HG03520 (cell line): ENCODE results near the gene PARVA.
"Not testable (repeated sequence)": the region's sequence is repeated elsewhere in the genome, so short reads cannot be mapped to it uniquely, and the experiment has no call there.

Experiments used
- ATAC-seq: cut with Tn5 transposase; IDR thresholded peaks from one replicate; pipeline ENCODE4 v1.9.1; 2021; ENCODE audit warnings: mild to moderate bottlenecking, moderate library complexity; ENCODE audit not compliant: unreplicated experiment

The PARVA gene, protein sequence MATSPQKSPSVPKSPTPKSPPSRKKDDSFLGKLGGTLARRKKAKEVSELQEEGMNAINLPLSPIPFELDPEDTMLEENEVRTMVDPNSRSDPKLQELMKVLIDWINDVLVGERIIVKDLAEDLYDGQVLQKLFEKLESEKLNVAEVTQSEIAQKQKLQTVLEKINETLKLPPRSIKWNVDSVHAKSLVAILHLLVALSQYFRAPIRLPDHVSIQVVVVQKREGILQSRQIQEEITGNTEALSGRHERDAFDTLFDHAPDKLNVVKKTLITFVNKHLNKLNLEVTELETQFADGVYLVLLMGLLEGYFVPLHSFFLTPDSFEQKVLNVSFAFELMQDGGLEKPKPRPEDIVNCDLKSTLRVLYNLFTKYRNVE

DNA sequence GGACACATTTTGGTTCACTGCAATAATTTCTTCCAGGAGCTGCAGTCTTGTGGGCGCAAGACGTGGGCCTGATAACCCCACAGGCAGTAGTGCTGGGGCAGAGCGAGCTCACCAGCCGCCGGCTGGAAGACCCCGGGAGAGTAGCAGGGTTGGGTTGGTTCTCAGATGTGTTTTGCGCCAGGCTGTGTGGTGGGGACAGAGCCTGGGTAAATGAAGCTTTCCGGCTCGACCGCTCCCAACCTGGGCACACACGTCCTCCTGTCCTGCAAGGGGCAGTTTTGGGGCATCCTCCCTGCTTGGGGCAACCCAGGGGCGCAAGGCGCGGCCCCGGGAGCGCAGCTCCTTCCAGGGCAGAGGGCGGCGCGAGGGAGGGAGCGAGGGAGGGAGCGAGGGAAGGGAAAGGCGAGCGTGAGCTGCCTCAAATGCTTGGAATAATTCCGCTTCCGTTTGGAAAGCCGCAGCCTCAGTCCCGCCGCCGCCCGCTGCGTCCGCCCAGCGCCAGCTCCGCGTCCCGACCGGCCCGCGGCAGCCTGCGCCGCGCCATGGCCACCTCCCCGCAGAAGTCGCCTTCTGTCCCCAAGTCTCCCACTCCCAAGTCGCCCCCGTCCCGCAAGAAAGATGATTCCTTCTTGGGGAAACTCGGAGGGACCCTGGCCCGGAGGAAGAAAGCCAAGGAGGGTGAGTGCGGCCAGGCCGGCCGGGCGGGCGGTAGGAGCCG is at the start of gene PARVA:
Gene PARVA (plus strand): TSS at position 466 of the 718 bp plus-strand sequence. CDS start 77 bp downstream, at position 543.
- ATAC-seq = no peak

DNA sequence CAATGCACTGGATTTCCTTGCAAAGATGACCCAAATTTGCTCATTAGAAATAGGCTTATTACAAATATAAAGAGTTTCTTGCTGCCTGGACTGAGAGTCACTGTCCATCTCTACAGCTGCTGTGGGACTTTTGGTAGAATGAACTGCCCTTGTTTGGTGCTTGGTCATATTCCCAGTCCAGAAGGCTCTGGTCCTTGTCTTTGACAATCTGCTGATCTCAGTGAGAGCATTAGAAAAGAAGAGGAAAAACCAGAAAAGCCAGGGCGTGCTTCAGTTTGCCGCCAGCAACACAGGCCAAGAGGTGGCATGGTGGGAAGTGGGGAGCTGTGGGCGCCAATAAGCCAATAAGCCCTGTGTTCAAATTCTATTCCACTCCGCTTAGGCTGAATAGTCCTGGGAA is 48.2 kb upstream of the PARVA start:
- ATAC-seq = no peak

DNA sequence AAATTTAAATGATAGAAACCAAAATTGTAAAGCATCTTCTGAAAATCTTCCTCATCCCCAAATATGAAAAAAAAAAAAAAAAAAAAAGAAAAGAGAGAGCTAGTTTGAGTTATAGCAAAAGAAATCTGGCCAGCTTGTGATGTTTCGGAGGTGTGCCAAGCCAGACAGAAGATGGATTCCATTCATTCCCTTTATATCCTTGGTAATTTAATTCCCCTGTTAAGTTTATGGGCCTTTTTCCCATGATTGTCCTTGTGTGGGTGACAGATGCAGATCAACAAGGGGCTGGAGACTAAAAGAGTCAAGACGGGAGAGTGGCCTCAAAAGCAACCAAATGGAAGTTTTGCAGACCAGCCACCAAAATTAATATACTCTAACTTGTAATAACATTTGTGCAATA is 47.6 kb upstream of the PARVA start:
- ATAC-seq = no peak

DNA sequence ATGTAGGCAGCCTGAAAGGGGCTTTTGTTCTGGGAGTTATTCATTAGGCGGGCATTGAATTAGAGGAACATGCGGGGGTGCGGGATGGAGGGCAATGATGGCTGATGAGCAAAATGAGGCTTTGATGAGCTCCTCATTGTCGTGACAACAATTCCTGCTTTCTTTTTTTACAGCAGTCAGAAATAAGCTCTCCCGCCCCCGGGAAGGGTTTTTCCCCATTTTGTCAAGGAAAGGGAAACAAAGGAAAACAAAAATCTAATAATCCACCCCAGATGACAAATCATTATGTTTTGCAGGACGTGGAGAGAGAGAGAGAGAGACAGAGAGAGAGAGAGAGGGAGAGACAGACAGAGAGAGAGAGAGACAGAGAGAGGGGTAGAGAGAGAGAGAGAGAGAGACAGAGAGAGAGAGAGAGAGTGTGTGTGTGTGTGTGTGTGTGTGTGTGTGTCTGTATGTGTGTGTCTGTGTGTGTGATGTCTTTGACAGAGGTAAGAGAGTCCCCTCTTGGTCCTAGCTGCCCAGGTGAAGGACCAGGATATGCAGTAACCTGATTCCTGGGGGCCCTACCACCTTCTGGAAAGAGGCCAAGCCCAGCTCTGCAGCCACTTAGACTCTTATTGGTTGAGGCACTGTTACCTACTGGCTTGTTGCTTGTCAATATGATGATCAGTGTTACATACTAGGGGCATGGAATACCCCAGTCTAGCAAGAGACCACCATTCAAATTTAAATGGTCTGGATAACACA is 46.7 kb upstream of the PARVA start:
- no peak for ATAC-seq

DNA sequence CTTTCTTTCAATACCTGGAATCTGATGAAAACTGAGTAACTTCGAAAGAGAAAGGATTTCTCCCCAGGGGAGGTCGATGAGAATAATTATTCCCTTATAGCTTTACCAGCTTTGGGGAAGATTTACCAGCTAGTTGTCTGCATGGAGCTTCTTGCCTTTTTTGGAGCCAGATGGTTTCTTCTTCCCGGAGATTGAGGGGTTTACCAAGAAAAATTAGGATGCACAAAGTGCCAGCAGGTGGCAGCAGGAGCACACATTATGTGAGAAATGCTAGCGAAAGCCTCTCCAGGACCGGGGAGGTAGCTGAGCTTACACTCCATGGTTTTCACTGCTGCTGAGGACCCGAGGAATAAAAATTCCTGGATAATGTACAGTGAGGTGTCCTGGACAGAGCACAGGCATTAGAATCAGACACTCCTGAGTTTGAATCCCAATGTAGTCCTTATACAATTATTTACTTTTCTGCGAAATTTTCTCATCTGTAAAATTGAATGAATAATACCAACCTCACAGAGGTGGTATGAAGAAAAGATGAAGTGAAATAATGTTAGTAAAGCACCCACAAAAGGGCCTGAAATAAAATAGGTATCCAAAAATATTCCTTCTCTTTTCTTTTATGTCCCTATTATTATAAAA is 46.0 kb upstream of the PARVA start:
- no peak for ATAC-seq

DNA sequence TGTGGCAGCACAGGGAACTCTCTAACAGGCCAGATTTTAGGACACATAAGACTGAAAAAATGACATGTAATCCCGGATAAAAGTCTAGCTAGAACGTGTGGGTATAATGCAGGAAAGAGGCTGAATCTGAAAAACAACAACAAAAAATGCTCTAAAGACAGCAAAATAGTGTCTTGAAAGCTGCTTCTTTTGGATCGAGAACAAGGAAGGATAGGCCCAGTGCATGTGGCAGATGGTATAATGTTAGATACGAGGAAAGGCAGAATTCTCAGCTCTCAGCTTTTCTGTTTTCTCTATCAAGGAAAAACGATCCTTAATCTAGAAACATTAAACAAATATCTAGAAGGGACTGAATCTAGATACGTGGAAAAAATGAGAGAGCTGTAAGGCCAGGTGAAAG is 33.8 kb upstream of the PARVA start:
- no peak for ATAC-seq

DNA sequence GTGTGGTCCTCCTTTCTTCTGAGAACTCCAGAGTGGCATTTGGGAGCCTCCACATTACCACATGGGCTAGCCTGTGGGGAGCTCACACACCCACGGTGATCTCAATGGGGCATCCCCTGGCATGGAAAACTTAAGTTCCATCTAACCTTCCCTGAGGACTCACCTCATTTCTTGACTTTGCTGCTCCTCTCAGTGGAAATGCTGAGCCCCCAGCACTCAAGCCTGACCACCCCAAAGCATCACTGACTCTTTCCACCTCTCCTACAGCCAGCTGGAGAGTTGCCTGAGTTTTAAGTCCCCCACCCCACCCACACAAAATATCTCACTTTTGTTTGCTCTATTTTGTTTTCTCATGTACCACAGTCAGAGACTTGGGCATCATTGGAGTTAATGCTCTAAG is 23.8 kb upstream of the PARVA start:
- ATAC-seq = no peak

DNA sequence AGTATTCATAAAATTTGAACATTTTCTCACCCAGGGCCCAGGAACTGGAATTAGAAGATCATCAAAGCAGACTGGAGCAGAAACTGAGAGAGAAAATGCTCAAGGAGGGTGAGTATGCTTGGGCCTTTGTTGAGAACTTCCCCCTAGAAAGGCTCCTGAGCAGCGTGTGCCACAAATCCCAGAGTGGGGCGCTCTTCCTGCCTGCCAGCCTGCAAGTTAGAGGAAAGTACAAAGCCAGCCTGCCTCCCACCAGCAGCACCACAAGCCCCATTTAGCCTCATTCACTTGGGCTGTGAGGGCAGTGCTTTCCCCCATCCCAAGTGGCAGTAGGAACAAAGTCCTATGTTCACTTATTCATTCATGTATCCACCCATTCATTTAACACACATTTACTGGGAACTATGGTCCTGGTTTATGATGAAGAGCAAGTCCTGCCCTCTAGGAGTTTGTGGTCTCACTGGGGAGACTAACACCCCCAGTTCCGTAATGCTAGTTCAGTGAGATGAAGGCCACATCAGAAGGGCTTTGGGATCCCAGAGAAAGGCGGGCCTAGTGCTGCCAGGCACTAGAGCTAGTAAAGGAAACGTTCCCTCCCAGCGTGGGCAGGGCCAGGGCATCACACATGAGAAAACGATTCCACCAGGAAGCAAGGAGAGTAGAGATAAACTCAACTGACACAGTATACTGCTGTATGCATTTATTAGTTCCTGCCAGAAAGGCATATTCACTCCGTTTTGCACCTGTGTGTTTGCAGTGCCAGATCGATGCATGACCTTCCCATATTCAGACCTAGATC is 22.4 kb upstream of the PARVA start:
- ATAC-seq = no peak

DNA sequence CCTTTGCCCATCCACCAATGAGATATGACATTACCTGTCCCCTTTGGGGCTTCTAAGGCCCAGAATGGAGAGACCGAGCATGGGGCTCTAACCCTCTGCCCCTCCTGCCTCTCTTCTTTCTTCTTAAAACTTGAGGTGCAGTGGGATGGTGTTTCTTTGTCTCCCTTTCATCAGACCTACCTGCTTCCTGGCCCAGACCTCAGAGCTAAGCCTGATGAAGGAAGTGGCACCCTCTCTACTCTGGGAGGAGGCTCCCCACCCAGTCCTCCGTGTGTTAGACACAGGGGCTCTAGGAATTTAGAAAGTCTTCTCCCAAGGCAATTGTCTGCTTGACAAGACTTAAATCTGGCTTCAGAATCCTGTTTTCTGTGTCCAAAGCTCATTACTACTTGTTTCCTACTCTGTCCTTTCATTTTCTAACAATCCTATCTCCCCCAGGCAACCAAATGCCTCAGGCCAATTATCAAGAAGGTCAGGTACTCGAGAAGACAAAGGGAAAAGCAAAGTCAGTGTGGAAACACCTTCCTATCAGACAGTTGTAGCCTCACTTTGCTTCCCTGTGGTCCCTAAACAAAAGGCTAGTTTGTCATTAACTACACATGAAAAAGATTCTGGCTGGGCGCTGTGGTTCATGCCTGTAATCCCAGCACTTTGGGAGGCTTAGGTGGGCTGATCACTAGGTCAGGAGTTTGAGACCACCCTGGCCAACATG is 20.3 kb upstream of the PARVA start:
- no peak for ATAC-seq

DNA sequence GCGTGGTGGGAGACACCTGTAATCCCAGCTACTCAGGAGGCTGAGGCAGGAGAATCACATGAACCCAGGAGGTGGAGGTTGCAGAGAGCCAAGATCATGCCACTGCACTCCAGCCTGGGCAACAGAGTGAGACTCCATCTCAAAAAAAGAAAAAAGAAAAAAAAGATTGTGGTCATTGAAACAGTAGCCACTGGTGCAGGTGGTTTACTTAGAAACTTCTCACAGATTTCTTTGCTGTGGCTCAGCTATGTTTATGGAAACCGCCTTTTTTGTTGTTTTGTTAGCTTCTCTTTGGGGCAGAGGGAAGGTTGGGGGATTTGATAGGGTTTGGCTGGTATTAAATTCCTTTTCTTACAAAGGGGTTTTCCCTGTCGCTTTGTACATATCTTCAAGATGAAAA is 19.7 kb upstream of the PARVA start:
- not testable (repeated sequence) for ATAC-seq

DNA sequence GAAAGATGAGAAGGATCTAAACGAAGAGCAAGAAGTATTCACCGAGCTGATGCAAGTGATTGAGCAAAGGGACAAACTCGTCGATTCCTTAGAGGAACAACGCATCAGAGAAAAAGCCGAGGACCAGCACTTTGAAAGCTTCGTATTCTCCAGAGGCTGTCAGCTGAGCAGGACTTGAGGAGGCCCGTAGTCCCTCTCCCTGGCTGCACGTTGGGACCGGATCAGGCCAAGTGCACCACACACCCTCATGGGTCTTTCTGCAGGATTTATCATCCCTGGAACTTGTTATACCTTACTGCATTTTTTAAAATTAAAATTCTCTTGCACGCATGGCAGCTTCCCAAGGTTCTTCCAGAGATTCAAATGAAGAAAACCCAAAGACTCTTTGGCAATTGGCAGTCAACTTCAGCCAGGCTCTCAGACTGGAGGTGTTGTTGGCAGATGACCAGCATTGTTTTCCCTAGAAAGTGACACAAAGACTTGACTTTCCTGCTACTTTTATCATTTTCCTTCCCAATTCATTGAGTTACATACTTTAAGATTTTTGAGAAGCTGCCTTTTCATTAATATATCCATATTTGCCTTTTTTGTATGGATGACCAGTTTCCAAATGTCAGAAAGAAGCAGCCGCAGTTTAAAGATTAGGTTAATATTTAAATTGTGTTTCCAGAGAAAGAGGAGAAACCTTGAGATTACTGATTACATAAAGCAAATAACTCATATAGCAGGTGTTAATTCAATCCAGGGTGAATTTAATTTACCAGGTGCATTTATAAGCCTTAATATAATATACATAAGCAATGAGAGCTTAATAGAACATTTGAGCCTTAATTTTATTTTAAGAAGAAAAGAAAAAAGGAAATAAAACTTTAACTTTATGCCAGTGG is 18.8 kb upstream of the PARVA start:
- no peak for ATAC-seq

DNA sequence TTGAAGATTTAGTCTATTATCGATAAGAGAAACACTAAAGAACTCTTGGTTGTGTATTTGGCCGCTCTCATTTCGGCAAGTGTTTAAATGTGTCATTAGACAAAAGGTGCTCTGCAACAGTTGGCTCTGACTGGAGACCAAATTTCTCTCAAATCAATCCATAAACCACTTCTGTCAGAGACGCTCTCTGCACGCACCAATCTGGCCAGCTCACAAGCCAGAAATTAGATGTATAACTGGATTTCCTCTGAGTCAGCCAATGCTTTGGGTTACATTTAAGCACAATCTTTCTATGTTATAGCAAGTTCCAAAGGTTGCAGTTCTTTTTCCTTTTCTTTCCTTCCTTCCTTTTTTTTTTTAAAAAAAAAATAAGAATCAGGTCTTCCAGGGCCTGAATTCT is 17.6 kb upstream of the PARVA start:
- ATAC-seq = no peak

DNA sequence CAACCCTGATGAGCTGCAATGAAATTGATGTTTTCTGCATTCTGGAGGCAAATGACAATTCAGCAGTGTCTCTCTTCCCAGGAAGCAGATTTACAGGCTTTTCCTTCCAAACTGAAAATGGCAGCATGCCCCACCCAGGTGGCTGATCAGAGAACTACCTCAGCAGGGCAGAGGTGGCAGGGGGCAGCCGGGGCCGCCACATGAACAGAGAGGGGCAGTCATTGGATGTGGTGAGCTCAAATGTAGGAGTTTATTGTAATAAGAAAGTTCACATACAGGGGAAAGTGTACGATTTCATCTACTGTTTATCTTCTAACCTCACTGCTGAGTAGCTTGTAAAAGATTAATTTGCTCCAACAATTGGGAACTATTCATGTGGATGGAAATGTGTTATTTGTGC is 15.7 kb upstream of the PARVA start:
- ATAC-seq = no peak

DNA sequence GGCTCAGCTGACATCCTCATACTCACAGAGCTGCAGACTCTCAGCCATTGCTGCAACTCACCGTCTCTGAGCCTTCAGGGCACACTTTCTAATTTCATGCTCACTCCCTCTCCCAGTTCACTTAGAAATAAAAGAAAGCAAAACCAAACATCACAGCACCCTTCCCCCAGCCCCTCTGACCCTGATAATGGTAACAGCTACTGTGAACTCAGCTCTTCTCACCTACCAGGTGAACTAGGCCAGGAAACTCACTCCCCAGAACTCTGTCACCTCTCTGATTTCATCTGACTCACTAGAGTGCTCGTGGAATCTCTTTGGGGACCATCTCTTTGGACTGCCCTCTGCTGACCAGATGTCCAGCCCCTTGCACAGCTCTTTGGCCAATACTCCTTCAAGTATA is 14.5 kb upstream of the PARVA start:
- no peak for ATAC-seq

DNA sequence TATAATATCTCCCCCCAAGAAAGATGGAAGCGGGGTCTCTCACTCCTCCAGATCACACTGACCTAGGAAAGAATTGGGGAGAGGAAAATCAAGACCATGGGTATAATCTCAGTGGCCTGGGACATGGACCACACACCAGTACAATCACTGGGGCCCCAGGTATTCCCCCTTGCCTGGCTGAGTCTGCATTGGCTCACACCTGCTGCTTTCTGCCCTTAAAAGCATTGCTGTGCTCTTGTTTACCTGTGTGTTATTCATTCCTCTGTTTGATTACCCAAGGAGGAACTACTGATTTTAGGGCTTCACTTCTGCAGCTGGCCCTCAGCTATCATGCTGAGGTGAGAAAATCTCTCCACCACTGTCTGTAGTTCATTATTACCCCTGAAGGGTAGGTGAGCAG is 14.0 kb upstream of the PARVA start:
- no peak for ATAC-seq

DNA sequence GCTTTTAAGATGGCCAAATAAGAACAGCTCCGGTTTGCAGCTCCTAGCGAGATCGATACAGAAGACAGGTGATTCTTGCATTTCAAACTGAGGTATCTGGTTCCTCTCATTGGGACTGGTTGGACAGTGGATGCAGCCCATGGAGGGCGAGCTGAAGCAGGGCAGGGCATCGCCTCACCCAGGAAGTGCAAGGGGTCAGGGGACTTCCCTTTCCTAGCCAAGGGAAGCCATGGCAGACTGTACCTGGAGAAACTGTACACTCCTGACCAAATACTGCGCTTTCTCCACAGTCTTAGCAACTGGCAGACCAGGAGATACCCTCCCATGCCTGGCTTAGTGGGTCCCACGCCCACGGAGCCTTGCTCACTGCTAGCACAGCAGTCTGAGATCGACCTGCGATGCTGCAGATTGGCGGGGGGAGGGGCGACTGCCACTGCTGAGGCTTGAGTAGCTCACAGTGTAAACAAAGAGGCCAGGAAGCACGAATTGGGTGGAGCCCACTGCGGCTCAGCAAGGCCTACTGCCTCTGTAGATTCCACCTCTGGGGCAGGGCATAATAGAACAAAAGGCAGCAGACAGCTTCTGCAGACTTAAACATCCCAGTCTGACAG is 11.3 kb upstream of the PARVA start:
- not testable (repeated sequence) for ATAC-seq

DNA sequence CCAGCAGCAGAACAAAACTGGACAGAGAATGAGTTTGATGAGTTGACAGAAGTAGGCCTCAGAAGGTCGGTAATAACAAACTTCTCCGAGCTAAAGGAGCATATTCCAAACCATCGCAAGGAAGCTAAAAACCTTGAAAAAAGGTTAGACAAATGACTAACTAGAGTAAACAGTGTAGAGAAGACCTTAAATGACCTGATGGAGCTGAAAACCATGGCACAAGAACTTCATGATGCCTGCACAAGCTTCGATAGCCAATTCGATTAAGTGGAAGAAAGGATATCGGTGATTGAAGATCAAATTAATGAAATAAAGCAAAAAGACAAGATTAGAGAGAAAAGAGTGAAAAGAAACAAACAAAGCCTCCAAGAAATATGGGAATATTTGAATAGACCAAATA is 10.3 kb upstream of the PARVA start:
- not testable (repeated sequence) for ATAC-seq

DNA sequence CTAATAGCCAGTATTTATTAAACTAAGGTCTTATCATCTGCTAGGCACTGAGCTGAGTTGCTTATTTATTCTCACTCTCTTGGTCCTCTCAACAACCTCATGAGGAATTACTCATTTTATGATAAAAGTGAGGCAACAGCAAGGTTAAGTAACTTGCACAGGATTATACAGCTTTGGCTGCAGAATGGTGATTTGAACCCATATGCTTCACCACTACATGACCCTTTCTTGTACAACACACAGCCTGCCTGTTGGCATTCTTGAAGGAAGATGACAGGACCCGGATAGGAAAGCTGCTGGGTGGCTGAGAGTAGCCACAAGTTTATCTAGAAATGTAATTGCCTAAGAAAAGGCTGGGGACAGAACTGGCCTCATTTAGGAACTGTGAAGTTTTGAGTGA is 5.3 kb upstream of the PARVA start:
- ATAC-seq = no peak
